HG03025 (cell line): ENCODE measurements around the gene TPST1.
"Not testable (repeated sequence)": the region's sequence is repeated elsewhere in the genome, so short reads cannot be mapped to it uniquely, and the experiment has no call there.

Source experiments
- ATAC-seq: cut with Tn5 transposase; IDR thresholded peaks from one replicate; pipeline ENCODE4 v1.9.1; 2021; ENCODE audit warnings: mild to moderate bottlenecking, moderate library complexity; ENCODE audit not compliant: unreplicated experiment, low FRiP score

Gene TPST1

GRCh38 chr7:66374141-66374840 is 169.2 kb downstream of the TPST1 start:
- ATAC-seq = not testable (repeated sequence)

DNA sequence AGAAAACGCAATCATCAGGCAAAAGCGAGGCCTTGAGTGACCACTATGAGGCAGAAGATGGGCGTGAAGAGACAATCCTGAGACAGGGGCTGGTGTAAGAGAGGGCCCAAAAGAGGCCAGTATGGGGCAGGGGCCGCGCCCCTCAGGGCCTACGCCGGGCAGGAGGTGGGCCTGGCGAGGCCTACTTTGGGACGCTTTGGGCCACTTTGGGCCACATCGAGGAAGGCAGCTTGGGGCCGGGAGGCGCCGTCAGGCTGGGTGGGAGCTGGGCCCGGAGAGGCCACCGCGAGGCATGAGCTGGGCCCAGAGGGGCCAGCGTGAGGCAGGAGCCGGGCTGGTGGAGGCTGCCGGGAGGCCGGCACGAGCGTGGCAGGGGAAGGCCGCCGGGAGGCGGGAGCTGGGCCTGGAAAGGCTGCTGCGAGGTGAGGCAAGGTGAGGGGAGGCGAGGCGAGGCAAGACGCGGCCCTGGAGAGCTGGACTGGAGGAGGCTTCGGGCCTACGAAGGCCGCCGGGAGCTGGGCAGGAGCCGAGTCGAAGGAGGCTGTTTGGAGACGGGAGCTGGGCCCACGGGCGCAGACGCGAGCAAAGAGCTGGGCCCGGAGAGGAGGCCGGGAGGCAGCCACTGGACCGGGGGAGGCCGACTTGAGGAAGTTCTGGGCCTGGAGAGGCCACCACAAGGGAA is 171.3 kb downstream of the TPST1 start:
- no peak for ATAC-seq

DNA sequence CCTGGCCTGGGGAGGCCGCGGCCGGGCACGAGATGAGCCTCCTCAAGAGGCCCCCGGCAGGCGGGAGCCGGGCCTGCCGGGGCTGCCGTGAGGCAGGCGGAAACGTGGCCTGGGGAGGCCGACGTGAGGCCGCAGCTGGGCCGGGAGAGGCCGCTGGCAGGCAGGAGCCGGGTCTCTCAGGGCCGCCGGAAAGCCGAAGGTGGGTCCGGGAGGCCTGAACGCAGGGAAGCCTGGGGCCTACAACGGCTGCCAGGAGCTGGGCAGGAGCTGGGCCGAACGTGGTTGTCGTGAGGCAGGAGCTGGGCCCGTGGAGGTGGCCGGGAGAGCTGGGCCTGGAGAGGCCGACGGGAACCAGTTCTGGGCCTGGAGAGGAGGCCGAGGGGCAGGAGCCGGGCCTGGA is 171.9 kb downstream of the TPST1 start:
- no peak for ATAC-seq

DNA sequence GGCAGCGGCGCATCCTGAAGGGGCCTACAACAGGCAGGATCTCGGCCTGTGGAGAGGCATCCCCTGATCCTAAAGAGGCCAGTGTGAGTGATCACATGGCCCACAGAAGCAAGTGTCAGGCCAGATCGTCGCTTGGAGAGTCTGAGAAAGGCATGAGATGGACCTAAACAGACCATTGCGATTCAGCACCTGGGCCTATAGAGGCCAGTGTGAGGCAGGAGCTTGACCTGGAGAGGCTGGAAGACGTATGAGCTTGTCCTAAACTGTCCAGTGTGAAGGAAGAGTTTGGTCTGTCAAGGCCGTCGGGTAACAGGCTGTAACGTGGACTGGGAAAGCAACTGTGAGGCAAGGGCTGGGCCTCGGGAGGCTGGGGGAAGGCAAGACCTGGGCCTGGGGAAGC is 172.6 kb downstream of the TPST1 start:
- ATAC-seq = no peak

DNA sequence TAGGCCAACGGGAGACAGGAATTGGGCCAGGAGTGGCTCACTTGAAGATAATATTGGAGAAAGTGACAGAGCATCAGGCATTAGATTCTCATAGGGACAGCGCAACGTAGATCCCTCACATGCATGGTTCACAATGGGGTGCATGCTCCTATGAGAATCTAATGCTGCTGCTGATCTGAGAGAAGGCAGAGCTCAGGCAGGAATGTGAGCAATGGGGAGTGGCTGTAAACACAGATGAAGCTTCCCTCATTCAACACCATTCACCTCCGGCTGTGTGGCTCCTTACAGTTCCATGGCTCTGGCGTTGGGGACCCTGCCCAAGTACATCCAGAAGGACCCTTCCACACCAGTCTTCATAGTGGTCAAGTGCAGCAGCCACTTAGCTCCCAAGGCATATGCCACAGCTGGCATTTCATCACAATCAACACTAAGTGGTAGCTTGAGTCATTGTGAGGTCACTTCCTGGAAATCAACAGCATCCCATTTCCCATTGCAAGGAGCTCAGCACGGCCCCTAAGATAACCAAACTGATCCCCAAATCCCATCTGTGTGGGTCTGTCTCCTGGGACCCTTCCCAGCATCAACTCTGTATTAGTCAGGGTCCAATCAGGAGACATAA is 174.5 kb downstream of the TPST1 start:
- ATAC-seq = no peak

DNA sequence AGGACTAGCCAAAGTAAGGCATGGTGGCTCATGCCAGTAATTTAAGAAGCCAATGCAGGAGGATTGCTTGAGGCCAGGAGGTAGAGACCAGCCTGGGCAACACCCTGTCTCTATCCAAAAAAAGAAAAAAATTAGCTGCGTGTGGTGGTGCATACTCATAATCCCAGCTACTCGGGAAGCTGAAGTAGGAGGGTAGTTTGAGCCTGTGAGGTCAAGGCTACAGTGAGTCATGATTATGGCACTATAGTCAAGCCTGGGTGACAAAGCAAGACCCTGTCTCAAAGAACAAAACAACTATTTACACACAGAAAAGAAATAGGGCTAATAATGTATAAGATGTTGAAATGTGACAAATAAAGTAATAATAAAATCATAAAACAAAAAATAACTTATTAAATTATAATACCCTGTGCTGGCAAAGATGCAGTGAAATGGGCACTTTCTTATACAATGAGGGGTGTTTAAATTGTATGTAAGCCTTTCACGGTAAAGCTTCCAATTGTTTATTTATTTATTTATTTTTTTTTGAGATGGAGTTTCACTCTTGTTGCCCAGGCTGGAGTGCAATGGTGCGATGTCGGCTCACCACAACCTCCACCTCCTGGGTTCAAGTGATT is 175.2 kb downstream of the TPST1 start:
- ATAC-seq = no peak

DNA sequence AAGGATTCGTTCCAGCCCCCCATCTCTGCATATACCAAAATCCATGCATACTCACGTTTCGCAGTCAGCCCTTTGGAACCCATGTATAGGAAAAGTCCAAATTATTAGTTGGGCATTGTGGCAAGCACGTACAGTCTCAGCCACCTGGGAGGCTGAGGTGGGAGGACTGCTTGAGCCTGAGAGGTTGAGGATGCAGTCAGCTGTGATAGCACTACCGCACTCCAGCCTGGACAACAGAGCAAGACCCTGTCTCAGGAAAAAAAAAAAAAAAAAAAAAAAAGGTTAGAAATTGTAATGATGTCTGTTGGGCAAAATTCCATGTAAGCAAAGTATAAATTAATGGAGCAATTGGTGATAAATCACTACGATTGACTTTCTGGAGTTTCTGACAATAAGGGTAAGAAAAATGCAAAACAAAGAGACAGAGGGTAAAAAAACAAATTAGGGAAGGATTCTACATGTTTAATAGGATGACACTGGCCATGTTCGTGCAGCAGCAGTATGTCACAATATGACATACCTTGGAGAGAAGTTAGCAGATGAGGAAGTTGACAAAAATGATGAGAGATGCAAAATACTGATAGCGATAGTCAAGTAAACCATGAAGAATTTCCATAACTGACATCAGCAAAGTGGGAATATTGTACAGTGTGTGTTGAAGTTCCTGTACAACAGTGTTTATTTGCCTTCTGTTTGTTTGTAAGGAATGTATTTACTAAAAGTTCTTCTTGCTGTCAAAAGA is 177.2 kb downstream of the TPST1 start:
- ATAC-seq = not testable (repeated sequence)

- not testable (repeated sequence) for ATAC-seq
Observed at GRCh38 chr7:66385191-66385905, 180.2 kb downstream of the TPST1 start.

GRCh38 chr7:66395128-66395571 is 190.0 kb downstream of the TPST1 start:
- not testable (repeated sequence) for ATAC-seq

- ATAC-seq = not testable (repeated sequence)
Observed at GRCh38 chr7:66396052-66396451, 190.9 kb downstream of the TPST1 start.

DNA sequence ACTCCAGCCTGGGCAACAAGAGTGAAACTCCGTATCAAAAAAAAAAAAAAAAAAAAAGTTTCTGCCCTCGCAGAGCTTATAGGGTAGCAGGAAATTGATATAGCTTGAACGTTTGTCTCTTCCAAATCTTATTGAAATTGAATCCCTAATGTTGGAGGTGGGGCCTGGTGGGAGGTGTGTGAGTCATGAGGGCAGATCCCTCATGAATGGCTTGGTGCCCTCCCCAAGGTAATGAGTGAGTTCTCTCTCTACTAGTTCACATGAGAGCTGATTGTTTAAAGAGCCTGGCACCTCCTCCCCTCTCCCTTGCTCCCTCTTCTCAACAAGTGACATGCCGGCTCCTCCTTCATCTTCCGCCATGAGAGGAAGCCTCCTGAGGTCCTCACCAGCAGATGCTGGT is 193.7 kb downstream of the TPST1 start:
- not testable (repeated sequence) for ATAC-seq

- ATAC-seq = no peak
Observed at GRCh38 chr7:66399566-66399965, 194.4 kb downstream of the TPST1 start.

- no peak for ATAC-seq
Observed at GRCh38 chr7:66400400-66400799, 195.3 kb downstream of the TPST1 start.

DNA sequence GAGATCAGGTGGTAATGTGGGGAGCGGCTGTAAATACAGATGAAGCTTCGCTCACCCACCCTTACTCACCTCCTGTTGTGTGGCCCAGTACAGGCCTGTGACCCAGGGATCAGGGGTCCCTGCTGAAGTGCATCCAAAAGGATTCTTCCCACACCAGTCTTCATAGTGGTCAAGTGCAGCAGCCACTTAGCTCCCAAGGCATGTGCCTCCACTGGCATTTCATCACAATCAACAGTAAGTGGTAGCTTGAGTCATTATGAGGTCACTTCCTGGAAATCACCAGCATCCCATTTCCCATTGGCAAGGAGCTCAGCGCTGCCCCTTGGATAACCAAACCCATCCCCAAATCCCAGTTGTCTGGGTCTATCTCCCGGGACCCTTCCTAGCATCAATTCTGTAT is 196.0 kb downstream of the TPST1 start:
- not testable (repeated sequence) for ATAC-seq

- ATAC-seq = not testable (repeated sequence)
Observed at GRCh38 chr7:66401932-66402331, 196.8 kb downstream of the TPST1 start.

DNA sequence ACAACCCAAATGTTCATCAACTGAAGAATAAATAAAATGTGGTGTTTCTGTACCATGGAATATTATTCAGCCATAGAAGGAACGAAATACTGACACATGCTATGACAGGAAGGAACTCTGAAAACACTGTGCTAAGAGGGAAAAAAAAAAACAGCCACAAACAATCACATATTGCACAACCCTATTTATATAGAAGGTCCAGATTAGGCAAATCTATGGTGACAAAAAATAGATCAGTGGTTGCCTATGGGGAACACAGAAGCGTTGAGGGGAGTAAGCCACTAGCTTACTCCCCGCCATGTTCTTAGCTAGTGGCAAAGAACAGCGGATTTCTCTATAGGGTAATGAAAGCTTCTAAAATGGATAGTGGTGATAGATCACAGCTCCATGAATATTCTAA is 198.4 kb downstream of the TPST1 start:
- no peak for ATAC-seq

- ATAC-seq = no peak
Observed at GRCh38 chr7:66409493-66409892, 204.4 kb downstream of the TPST1 start.
